ENCODE data around the gene CRY2. TPM values are rescaled to one million over a fixed set of nuclear protein-coding genes. Genes with fewer than 3 reads are reported as not detected.

The CRY2 gene
- total and polyA plus RNA-seq, 2 of the 13 experiments (the other 11 are each of a cell fraction or from before 2014, with no cell fraction given), result 10.1 to 12.2 TPM

GRCh38 chr11:45804761-45805304 lies 42.4 kb upstream of the CRY2 start, which contains the start of gene SLC35C1 (continued):
- no peak for TF ChIP-seq ATF6 (CRISPR knock-in tag; conservative IDR thresholded peaks at IDR 0.05)
- no peak for TF ChIP-seq SRSF4 (IDR thresholded peaks at IDR 0.05; ENCODE audit: low read depth, low read length, poor library complexity, severe bottlenecking)
- TF ChIP-seq MTF1 (CRISPR knock-in tag; IDR thresholded peaks at IDR 0.05), result no peak
- TF ChIP-seq, protein P1, sequence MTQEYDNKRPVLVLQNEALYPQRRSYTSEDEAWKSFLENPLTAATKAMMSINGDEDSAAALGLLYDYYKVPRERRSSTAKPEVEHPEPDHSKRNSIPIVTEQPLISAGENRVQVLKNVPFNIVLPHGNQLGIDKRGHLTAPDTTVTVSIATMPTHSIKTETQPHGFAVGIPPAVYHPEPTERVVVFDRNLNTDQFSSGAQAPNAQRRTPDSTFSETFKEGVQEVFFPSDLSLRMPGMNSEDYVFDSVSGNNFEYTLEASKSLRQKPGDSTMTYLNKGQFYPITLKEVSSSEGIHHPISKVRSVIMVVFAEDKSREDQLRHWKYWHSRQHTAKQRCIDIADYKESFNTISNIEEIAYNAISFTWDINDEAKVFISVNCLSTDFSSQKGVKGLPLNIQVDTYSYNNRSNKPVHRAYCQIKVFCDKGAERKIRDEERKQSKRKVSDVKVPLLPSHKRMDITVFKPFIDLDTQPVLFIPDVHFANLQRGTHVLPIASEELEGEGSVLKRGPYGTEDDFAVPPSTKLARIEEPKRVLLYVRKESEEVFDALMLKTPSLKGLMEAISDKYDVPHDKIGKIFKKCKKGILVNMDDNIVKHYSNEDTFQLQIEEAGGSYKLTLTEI (CRISPR knock-in tag; conservative IDR thresholded peaks at IDR 0.05), result no peak
- TF ChIP-seq NAIF1 (CRISPR knock-in tag; IDR thresholded peaks at IDR 0.05; ENCODE audit: borderline replicate concordance), result no peak
- TF ChIP-seq NPAS2 (CRISPR knock-in tag; IDR thresholded peaks at IDR 0.05; ENCODE audit: borderline replicate concordance), result no peak
- TF ChIP-seq, protein P2, sequence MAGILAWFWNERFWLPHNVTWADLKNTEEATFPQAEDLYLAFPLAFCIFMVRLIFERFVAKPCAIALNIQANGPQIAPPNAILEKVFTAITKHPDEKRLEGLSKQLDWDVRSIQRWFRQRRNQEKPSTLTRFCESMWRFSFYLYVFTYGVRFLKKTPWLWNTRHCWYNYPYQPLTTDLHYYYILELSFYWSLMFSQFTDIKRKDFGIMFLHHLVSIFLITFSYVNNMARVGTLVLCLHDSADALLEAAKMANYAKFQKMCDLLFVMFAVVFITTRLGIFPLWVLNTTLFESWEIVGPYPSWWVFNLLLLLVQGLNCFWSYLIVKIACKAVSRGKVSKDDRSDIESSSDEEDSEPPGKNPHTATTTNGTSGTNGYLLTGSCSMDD (CRISPR knock-in tag; IDR thresholded peaks at IDR 0.05), result no peak
- no peak for TF ChIP-seq EHMT2 (IDR thresholded peaks at IDR 0.05; ENCODE audit: borderline replicate concordance, low read depth, low read length)
- TF ChIP-seq ONECUT2 (CRISPR knock-in tag; IDR thresholded peaks at IDR 0.05), result no peak
- TF ChIP-seq, protein P3, sequence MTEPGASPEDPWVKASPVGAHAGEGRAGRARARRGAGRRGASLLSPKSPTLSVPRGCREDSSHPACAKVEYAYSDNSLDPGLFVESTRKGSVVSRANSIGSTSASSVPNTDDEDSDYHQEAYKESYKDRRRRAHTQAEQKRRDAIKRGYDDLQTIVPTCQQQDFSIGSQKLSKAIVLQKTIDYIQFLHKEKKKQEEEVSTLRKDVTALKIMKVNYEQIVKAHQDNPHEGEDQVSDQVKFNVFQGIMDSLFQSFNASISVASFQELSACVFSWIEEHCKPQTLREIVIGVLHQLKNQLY (CRISPR knock-in tag; IDR thresholded peaks at IDR 0.05), result no peak
- TF ChIP-seq KLF15 (CRISPR knock-in tag; IDR thresholded peaks at IDR 0.05; ENCODE audit: borderline replicate concordance), result no peak; the same call in 1 of the 2 replicates
- no peak for TF ChIP-seq ZNF432 (CRISPR knock-in tag; IDR thresholded peaks at IDR 0.05; ENCODE audit: borderline replicate concordance)
- TF ChIP-seq ZNF891 (CRISPR knock-in tag; IDR thresholded peaks at IDR 0.05), result no peak; the same call in 1 of the 2 replicates
- TF ChIP-seq ZNF225 (CRISPR knock-in tag; IDR thresholded peaks at IDR 0.05), result 0 out of 2 replicates have a peak, but pooled peaks have one; percentile 6
- 0 out of 2 replicates have a peak, but pooled peaks have one; percentile 21 for TF ChIP-seq EEA1 (CRISPR knock-in tag; IDR thresholded peaks at IDR 0.05; ENCODE audit: borderline replicate concordance)
- TF ChIP-seq ZMYM3 (CRISPR knock-in tag; IDR thresholded peaks at IDR 0.05), result no peak
- no peak for TF ChIP-seq PLRG1 (conservative IDR thresholded peaks at IDR 0.05)
- TF ChIP-seq SNAPC4 (CRISPR knock-in tag; IDR thresholded peaks at IDR 0.05), result no peak
- no peak for TF ChIP-seq MBD4 (IDR thresholded peaks at IDR 0.05; ENCODE audit: borderline replicate concordance, low read length)
- no peak for TF ChIP-seq ZSCAN31 (CRISPR knock-in tag; IDR thresholded peaks at IDR 0.05; ENCODE audit: low read depth)

Measured in HepG2 (cell line).